ENCODE data around the gene TRIM15.
"Not testable (repeated sequence)": the region's sequence is repeated elsewhere in the genome, so short reads cannot be mapped to it uniquely, and the experiment has no call there.

The TRIM15 gene

DNA sequence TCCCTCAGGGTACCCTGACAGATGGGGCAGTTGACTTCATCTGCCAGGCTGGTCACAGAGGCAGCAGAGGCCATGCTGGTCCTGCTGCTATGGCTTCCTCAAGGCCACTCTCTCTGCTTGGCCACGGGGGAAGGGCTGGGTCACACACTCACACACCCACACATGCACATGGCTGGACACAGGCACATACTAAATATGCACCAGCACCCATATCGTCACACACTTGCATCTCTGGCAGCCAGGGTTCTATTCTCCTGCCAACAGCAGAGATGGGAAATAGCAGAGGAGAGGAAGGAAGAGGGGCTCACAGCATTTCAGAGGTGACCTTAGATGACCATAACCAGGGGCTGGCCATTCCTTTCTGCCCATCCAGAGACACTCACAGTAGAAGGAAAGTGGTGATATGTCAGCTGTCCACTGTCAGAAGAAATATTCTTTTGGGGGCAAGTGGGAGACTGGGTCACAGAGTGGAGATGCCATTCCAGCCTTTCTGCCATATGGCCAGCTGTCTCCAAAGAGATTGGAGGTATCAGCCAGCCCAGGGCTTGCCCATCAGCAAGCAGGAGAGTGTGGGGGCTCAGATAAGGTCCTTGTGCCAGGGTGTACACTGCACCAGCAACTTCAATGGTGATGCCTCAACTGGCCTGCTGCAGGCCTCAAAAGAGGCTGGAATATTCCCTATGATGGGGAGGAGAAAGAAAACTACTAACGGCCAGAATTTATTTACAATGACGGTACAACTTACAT, 2.4 kb upstream of the TRIM15 start, which contains the start of gene TRIM10:
TRIM10 (minus strand) TSS at position 427 of the 747 bp plus-strand sequence; CDS start at position 74, 353 bp downstream.
- in situ Hi-C loops (cut with HindIII; ENCODE audit: low sequenced_read_pairs) = no loop called here

DNA sequence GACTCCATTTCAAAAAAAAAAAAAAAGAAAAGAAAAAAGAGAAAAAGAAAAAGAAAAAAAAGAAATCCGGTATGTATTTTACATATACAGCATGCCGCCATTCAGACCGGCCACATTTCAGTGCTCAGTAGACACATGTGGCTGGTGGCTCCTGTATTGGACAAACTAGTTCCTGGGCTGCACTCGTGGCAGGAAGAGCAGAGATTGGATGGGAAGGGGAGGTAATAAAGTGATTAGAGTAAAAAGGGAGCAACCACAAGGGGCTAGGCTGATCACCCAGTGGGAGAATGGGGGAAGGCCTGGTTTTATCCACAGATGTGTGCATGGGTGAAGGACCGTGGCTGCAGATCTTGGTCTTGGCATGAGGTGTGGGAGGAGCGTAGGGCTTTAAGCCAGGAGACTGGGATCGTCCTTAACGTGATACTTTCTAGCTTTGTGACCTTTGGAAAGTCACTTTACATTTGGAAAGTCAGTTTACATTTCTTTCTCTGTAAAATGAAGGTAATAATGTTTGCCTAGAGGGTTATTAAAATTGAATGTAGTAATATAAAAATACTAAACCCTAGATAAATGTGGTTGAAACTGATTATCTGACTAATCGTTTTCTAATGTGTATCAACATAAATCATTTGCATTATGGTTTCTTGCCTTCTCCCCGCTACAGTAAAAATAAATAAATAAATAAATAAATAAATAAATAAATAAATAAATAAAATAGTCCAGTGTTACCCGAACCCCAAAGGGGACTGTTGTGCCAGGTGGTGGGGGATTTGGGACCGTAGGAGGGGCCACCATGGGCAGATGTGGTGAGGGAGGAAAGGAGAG, 869 bp upstream of the TRIM15 start:
- in situ Hi-C loops (cut with HindIII; ENCODE audit: low sequenced_read_pairs) = no loop called here

DNA sequence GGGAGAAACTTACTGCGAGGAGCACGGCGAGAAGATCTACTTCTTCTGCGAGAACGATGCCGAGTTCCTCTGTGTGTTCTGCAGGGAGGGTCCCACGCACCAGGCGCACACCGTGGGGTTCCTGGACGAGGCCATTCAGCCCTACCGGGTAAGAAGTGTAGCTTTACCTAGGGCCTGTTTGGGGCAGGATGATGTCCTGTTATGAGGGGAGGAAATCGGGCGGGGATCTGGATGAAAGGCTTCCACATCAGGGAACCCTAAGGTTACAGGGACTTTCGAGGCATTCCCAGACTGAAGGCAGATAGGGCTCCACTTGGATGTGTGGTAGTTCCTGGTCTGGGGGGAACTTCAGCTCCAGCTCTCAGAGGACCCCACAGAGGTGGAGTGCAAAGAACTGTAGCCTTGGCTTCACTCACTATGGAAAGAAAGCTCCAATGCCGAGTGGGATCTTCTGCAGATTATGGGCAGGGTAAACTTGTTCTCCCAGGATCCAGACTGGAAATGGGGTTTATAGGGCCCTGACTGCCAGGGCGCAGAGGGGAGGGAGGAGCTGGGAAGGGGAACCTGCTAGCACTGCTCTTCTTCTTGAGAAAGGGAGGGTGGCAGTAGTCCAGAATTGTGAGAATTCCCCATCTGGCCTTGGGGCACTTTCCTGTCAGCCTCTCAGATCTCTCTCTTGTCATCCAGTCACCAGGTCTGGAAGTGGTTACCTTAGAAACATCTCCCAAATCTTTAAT, 740 bp downstream of the TRIM15 start:
- in situ Hi-C loops (cut with HindIII; ENCODE audit: low sequenced_read_pairs) = no loop called here

DNA sequence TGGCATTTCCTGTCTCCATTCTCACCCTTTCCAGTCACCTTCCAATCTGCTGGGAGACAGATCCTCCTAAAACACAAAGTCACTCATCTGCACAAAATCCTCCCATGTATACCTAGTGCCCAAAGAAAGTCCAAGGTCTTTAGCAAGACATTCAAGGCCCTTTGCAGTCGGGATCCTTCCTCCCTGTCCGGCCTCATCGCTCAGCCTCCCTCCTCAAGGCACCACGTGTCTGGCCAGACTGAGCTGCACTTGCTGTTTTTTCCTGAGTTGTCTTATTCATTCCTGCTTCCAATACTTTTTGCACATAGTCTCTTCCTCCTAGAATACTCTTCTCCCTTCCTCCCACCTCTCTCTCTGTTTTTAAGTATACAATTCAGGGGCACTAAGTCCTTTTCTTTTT, 1.4 kb downstream of the TRIM15 start:
- in situ Hi-C loops (cut with HindIII; ENCODE audit: low sequenced_read_pairs) = no loop called here

DNA sequence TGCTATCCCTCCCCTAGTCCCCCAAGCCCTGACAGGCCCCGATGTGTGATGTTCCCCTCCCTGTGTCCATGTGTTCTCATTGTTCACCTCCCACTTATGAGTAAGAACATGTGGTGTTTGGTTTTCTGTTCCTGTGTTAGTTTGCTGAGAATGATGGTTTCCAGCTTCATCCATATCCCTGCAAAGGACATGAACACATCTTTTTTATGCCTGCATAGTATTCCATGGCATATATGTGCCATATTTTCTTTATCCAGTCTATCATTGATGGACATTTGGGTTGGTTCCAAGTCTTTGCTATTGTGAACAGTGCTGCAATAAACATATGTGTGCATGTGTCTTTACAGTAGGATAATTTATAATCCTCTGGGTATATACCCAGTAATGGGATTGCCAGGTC, 1.9 kb downstream of the TRIM15 start:
- in situ Hi-C loops (cut with HindIII; ENCODE audit: low sequenced_read_pairs) = not testable (repeated sequence)

DNA sequence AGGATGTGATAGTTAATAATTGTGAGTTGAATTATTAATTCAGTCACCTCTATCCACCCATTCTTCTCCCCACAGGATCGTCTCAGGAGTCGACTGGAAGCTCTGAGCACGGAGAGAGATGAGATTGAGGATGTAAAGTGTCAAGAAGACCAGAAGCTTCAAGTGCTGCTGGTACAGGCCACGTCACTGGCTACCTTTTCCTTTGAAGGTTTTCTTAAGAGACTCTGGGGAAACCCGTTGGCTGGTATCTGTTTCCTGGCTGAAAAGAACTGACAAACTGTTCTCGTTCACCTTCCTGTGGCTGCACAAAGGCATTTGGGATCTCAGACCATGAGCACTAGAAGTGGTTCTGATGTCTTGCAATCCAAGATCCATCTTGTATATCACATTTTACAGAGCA, 3.8 kb downstream of the TRIM15 start:
- in situ Hi-C loops (cut with HindIII; ENCODE audit: low sequenced_read_pairs) = no loop called here

DNA sequence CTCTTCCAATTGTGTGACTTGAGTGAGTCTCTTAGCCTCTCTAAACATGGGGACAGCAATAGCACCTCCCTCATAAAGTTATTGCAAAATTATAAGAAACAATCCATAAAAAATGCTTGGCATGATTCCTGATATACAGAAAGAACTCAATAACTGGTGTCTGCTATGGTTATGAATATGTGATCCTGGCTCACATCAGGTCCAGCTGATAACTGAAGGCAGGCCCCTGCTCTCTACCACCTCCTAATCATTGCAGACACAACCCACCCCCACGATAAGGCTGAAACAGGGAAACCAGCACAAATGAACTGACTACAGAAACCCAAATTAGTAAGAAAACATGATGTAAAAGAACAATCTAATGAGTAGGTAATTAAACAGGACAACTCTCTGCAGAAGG, 5.4 kb downstream of the TRIM15 start:
- in situ Hi-C loops (cut with HindIII; ENCODE audit: low sequenced_read_pairs) = no loop called here

DNA sequence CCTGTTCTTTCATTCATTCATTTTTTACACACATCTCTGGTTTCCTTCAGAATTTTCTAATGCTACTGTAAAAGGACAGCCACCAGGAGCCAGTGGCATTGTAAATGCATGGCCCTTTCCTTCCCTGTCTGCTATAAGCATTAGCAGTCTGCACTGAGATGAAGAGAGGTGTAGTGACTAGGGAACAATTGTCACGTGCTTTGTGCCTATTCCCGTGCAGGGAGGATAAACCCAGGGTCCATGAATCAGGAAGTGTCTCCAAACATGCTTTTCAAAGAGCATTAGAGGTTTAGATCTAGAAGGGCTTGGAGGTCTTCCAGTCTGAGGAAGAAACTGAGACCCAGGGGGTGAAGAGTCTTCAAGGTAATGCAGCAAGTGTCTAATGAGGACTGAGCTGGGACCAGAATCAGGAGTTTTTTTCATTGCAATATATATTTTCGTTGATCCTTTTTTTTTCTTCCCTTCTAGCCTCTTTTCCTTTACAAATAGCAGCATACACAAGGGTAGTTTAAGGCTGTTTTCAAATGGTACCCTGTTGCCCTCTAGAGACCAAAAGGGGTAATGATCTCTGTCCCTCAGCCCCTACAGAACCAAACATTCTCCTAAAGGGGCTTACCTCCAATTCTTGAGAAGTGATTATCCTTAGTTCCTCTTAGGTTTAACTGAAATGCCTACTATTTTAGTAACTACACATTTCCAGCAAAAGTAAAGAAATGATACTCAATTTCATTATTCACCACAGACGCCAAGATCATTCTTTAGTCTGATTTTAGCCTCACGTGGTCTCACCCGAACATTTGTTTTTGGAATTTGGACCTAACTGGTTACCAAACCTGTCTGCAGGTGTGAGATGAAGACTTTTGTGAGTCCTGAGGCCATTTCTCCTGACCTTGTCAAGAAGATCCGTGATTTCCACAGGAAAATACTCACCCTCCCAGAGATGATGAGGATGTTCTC, 6.6 kb downstream of the TRIM15 start:
- in situ Hi-C loops (cut with HindIII; ENCODE audit: low sequenced_read_pairs) = no loop called here

DNA sequence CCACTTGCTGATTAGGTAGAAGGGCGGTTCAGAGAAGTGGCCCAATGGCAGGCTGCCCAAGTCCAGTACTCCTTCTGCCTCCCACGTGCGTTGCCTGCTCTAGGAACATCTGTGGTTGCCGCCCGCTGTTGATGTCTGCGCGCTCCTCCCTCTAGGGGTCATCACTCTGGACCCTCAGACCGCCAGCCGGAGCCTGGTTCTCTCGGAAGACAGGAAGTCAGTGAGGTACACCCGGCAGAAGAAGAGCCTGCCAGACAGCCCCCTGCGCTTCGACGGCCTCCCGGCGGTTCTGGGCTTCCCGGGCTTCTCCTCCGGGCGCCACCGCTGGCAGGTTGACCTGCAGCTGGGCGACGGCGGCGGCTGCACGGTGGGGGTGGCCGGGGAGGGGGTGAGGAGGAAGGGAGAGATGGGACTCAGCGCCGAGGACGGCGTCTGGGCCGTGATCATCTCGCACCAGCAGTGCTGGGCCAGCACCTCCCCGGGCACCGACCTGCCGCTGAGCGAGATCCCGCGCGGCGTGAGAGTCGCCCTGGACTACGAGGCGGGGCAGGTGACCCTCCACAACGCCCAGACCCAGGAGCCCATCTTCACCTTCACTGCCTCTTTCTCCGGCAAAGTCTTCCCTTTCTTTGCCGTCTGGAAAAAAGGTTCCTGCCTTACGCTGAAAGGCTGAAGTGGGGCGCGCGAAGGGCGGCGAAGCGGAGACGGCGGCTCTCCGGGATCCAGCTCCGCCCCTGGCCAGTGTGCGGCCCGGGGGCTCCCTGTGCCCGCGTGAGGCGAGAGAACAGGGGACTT, 8.5 kb downstream of the TRIM15 start:
- in situ Hi-C loops (cut with HindIII; ENCODE audit: low sequenced_read_pairs) = no loop called here

DNA sequence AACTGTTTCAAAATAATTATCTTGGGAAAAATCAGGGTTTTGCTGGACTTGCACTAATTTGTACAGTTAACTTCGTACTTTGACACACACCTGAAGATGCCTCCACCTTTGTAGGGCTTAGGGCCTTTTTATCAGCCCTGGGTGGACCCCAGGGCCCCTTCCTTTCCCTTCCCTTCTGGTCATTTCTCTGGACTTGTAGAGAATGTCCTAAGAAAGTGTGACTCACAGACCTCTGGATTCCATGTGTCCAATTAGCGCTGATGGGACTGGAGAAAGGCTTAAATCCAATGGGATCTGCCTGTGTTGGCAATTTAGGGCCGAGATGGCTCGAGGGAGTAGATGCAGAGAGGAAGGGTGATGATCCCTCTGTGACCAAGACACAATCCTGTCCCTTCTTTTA, 9.3 kb downstream of the TRIM15 start:
- in situ Hi-C loops (cut with HindIII; ENCODE audit: low sequenced_read_pairs) = no loop called here

DNA sequence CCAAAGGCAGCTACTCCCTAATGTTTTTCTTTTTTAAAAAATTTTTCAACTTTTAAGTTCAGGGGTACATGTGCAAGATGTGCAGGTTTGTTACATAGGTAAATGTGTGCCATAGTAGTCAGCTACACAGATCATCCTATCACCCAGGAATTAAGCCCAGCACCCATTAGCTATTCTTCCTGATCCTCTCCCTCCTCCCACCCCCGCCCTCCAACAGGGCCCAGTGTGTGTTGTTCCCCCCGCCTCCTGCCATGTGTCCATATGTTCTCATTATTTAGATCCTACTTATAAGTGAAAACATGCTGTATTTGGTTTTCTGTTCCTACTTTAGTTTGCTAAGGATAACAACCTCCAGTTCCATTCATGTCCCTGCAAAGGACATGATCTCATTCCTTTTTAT, 12.4 kb downstream of the TRIM15 start:
- in situ Hi-C loops (cut with HindIII; ENCODE audit: low sequenced_read_pairs) = no loop called here

DNA sequence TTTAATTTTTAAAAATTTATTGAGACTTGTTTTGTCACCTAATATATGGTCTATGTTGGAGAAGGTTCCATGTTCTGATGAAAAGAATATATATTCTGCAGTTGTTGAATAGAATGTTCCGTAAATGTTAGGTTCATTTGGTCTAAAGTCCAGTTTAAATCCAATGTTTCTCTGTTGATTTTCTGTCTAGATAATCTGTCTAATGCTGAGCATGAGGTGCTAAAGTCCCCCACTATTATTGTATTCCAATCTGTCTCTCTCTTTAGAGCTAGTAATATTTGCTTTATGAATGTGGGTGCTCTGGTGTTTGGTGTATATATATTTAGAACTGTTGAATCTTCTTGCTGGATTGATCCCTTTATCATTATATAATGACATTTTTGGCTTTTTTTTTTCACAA, 15.5 kb downstream of the TRIM15 start:
- in situ Hi-C loops (cut with HindIII; ENCODE audit: low sequenced_read_pairs) = no loop called here

DNA sequence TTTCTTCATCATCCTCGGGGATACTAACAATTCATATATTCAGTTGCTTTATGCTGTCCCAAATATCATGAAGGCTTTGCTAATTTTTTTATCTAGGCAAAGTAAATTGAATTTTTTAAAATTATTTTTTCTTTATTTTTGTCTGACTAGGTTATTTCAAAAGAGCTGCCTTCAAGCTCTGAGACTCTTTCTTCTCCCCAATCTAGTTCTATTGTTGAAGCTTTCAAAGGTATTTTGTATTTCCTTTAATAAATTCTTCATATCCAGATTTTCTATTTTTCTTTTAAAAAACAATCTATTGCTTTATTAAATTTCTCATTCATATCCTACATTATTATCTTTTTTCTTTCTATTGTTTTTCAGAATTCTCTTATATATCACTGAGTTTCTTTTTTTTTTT, 16.8 kb downstream of the TRIM15 start:
- in situ Hi-C loops (cut with HindIII; ENCODE audit: low sequenced_read_pairs) = no loop called here

DNA sequence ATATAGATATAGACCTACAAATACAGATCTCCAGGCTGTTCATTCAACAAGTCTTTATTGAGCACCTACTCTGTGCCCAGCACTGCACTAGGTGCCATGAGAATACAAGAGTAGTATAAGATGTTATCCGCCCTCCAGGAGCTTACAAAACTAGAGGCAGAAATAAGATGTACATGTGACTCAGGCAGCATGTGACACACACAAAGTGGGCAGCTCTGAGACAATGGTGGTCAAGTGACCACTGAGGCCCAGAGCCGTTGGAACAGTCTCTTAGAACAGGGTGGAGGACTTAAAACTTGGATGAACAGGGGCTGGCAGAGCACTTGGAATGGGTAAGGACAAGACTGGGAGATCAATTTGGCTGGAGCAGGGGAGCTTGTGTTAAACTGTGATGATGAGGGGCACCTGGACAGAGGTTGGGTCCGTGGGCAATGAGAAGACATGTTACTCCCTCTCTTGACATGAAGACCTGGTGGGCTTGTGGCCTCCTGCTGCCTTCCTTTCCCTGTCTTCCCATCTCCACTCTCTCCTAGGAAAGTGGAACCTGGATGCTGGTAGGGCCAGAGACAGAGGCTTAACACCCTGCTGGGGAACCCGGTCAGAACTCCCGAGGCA, 21.2 kb downstream of the TRIM15 start:
- in situ Hi-C loops (cut with HindIII; ENCODE audit: low sequenced_read_pairs) = no loop called here

DNA sequence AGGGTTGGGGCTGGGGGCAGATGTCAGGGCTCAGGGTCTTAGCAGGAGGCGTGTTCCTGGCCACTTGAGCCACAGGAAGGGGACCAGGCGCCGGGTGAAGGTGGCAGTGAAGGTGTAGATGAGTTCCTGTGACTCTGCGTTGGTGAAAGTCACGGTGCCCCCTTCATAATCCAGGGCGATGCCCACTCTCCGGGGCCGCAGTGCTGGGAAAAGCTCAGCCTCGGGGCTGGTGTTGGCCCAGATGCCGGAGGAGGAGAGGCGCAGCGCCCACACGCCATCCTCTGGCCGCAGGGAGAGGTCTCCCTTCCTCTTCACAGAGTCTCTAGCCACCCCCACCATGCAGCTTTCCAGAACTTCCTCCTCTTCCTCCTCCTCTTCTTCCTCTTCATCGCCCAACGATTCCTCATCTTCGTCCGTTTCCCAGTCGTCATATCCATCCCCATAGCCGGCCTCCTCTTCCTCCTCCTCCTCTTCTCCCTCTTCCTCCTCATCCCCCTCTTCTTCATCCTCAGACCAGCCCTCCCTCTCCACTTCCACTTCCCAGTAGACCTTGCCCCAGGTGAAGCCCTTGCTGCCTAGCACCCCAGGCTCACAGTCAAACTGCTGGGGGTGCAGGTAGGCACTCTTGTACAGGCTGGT, 22.6 kb downstream of the TRIM15 start:
- in situ Hi-C loops (cut with HindIII; ENCODE audit: low sequenced_read_pairs) = no loop called here

DNA sequence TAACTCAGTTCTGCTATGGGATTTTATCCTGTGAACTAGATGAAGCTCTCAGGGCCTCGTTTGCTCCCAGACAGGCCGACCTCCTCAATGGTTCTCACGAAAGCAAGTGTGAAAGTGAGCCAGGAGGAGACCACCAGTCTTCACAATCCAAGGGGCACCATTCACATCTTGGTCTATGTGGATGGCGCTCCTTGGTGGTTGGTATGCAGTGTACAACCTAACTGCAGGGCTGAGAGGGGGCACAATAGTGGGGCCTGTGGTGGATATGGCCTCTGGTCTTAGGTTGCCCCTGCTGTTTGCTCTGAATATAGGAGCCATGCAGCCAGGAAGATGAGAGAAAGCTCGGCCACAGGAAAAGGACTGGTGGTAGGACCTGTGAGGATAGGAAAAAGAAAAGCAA, 25.2 kb downstream of the TRIM15 start:
- in situ Hi-C loops (cut with HindIII; ENCODE audit: low sequenced_read_pairs) = no loop called here

DNA sequence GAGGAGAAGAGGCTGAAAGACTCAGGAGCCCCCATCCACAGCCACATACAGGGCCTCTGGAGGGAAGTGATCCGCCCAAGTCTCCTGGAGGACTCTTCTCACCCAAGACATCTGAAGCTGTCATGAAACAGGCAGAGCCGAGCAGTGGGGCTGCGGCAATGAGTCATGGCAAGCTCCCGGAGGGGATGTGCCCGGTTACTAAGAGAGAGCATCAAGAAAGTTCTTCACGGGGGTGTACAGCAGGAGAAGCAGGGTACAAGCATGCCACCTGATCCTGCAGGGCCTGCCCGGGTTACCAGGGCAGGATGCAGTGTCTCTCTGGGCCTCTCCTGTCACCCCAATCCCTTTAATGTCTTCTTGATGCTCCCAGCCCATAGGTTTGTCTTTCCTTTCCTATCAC, 28.7 kb downstream of the TRIM15 start:
- in situ Hi-C loops (cut with HindIII; ENCODE audit: low sequenced_read_pairs) = no loop called here

DNA sequence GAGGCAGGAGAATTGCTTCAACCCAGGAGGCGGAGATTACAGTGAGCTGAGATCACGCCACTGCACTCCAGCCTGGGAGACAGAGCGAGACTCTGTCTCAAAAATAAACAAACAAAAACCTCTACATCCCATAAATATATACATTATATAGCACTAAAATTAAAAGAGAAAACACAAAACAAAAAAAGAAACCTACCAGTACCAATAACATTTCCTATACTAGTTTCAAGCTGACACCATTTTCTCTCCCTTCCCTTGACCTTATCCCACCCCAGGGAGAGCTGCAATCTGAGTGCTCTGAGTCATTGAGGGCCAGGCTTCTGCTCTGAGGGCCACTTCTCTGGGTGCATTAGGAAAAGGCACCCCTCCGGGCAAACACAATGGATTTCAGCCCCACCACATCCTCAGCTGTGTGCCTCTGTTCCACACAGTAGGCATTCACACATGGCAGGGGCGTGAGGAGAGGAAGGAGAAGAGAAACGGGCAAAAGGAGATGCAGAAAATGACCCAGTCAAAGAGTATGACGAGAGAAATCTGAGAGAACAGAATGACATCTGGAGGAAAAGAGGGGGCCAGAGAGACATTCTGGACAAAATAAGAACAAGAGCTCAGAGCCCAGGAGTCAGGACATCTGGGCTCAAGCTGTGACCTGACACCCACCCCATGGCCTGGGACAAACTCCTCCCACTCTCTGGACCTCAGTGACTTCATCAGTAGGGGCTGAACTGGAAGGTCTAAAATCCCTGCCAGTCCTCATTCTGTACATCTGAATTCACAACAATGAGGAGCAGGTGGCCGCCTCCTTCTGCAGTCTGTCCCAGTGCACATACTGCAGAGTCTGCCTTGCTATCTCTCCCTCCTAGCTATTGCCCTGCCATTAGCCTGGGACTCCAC, 31.7 kb downstream of the TRIM15 start:
- in situ Hi-C loops (cut with HindIII; ENCODE audit: low sequenced_read_pairs) = no loop called here

Measured in endothelial cell of hepatic sinusoid (primary cell).